A204.1 (cell line): ENCODE results near the gene SH3BP2.

Source experiments
- FAIRE-seq: peaks from 2 replicates; lab custom pipeline; 2012; peaks lifted over from hg19 to GRCh38; lab: Jason Lieb, UNC

SH3BP2 gene

DNA sequence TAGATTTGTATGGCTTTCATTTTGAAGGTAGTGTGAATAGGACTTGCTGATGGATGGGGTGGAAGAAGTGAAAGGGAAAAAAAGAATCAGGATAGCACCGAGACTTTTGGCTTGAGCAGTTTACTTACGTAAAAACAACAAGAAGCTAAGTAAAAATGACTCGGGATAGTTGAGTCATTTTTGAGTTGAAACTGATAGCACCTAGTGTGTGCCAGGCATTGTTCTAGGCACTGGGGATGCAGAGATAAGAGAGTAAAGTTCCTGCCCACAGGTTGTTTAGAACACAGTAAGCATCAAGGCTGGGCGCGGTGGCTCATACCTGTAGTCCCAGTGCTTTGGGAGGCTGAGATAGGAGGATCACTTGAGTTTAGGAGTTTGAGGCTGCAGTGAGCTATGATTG is 85.5 kb downstream of the SH3BP2 start:
- no peak for FAIRE-seq

GRCh38 chr4:2879026-2879425 is 86.1 kb downstream of the SH3BP2 start:
- FAIRE-seq, result no peak

GRCh38 chr4:2881431-2881830 is 88.5 kb downstream of the SH3BP2 start:
- no peak for FAIRE-seq

DNA sequence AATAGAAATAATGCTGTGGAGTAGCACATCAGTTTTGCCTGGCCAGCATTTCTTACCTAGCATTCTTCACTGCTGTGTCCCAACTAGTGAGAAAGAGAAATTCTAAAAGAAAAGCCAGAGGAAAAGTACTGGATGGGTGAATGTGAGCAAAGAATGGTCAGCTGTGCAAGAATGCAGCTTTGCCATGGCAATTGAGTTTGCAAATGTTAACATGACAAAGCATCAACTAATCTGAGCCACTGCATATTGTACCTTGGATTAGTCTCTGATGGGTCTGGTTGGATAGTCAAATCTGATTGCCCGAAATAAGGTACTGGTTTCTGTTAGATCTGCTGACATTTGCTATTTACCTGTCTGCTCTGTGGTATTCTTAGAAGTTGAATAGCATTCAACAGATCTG is 89.5 kb downstream of the SH3BP2 start:
- FAIRE-seq, result no peak

- FAIRE-seq, result no peak
Measured at GRCh38 chr4:2886161-2886560, 93.3 kb downstream of the SH3BP2 start.

GRCh38 chr4:2886622-2887021 is 93.7 kb downstream of the SH3BP2 start:
- no peak for FAIRE-seq

DNA sequence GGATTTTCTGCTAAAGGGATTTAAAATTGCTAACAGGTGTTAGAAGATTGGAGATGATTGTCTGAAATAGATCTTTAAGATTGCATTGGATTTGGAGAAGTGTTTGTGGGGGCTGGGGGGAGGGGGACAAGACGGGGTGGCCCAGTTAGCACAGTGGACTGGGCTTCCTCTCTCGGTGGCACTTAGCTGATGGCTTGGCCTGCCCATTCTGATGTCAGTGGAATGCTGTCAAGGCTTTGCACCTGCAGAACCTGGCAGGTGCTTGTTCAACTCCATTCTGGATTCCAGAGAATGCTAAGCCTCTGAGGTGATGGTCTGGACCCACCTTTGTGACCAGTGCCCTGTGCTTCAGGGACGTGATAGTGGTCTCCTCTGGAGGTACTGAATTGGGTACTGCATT is 94.5 kb downstream of the SH3BP2 start:
- FAIRE-seq, result no peak

- no peak for FAIRE-seq
Measured at GRCh38 chr4:2888886-2889285, 96.0 kb downstream of the SH3BP2 start.
